GM19455 (cell line): Measurements from ENCODE around the gene P4HA2.

Experiments
- ATAC-seq: cut with Tn5 transposase; IDR thresholded peaks from one replicate; pipeline ENCODE4 v1.9.1; 2021; ENCODE audit not compliant: unreplicated experiment

Gene P4HA2

DNA sequence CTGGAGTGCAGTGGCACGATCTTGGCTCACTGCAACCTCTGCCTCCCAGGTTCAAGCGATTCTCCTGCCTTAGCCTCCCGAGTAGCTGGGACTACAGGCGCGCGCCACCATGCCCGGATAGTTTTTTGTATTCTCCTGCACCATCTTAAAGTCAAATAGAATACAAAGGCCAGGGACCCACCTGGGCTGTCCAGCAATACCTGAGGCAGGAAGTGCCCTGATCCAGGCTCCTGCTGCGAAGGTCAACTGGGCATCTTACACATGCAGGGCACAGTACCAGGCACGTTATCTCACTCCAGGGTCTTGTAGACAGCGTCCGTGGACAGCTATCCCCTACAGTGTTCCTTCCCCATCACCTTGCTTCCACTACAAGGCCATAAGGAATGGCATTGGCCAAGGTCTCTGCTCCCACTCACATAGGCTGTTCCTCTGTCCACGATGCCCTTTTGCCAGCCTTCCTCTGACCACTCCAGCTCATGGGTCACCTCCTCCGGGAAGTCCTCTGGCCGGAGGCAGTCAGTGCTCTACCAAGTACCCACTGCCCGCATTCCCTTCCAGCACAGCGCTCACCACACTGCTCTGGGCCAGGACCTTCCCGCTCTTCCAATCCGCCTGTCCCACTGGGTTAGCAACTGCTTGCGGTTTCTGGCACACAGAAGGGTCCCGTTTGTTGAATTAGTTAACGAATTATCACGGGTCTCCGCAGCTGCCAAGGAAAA is 978 bp downstream of the P4HA2 start:
- ATAC-seq, result no peak

DNA sequence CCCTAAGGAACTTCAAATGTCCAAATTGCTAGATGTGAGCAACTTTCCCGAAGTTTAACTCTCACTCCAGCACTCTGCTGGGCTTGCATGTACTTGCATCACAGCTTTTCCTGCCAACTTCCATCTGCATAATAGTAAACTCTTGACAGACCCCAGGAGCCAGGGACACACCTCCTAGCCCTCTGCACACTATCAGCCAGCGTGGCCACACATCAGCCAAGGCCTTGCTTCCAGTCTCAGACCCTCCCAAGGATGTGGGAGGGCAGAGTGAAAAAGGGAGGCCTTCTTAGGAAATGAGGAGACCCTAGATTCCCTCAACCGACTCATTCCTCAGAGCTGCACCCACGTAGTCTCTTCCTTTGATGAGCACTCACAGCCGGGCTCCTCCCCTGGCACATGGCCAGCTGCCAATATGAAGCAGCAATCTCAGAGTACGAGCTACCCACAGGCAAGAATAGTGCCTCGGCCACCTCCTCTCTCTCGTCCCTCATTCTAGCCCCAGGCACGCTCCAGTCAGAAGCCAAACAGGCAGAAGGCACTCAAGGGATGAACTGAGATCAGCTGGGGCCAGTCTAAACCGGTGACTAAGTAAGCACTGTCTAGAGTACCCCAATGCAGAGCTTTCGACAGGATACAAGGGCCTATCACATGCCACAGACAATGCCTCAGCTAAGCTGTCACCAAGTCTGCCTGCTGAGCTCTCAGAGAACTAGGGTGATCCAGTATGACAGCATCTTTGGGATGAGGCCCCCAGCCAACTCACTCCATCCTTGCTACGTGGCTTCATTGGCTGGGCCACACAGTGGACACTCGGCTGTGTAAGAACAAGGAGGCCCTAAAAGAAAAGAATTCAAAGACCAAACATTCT is 2.3 kb downstream of the P4HA2 start:
- no peak for ATAC-seq

DNA sequence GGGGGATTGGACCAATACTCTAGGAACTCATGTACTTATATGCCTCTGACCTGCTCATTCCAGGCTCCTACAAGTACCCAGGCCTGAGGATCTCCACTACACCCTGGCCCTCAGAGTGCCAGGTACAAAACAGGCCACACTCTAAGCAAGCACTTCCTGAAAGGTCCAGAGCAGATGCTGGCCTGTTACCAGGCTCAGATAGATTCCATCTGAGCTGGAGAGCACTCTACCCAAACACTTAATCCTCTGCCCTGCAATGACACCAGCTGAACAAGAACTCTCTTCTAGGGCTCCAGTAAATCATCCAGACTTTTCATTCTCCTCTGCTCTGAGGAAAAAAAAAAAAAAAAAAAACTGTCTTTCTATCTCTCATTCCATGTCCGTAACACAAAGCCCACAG is 2.9 kb downstream of the P4HA2 start:
- ATAC-seq, result no peak

DNA sequence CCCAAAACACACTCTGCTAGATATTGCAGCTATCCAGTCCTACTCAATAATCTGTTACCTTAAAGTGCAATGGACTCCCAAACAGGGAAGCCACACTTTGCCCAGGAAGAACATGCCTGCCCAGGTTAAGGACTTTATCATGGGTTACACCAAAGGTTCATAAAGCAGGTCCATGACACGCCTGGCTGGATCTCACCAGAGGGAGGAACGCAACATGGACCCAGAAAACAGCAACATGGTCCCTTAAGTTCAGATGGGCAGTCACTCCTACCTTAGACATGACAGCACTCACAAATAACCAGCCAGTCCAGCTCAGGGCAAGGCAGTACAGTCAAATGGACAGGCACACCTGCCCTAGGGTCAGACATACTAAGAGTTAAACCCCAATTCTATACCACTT is 3.8 kb downstream of the P4HA2 start:
- no peak for ATAC-seq

DNA sequence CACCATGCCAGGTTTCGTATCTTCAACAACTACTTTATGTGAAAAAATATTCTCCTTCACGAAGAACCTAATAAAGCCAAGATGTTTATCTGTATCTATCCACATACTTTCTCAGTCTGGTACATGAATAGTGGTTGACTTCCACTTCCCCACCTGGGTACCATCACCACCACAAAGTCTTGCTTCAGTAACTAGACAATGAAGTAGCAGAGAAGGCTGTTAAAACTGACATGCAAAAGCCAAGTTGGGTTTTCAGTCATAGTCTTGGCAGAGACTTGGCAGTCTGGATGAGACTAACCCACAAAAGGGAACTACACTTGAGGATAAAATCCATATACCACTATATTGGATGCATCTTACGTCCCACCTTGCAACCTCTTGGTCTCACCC is 5.0 kb downstream of the P4HA2 start:
- no peak for ATAC-seq

DNA sequence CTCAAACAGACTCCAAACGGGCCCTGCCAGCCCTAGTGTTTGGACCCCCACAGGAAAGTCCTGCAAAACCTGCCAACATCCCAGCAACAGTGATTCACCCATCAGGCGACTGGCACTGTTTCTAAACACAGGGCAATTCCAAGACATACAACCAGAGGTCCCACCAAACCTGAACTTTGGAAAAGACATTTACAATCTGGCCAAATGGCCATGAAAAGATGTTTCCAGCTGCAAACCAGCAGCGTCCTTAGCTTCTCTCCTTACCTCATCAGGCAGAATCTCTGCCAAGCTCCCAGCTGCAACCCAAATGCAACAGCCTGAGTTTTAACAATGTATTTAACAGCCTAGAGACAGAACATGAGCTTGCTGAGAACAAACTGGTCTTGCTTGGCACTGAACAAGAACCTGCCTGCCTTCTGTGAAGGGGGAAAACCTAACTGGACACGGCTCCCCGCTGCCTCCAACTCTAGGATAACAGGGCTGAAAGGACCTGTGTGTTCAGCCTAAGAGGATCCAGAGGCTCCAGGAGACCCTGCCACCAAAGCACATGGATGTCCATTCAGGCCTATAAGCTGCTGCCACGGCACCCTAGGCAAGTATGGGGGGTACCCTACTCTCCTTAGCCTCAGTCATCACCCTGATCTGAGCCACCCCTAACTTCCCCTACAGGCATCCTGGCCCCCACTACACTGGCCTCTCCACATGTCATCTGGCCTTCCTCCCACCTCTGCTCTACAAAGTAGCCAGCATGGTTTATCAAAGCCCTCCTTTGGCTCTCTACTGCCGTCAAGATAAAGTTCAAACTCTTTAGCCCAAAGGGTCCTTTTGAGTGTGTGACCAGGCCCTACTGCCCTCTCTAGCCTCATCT is 5.6 kb downstream of the P4HA2 start:
- ATAC-seq, result no peak

DNA sequence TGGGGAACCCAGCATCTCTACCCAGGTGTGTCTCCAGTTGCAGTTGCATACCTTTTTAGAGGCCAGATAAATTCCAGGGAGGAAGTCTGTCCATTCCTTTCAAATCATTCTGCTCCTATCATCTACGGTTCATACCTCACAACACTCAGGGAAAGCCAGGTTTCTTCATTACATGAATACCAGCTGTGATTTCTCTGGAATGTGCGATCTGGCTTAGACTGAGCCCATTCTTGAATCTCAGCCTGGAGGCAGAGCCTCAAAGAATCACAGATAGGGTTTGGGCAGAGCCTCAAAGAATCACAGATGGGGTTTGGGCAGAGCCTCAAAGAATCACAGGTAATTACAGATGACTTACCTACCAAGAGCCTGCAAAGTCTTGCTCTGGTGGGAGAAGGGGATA is 7.2 kb downstream of the P4HA2 start:
- no peak for ATAC-seq

DNA sequence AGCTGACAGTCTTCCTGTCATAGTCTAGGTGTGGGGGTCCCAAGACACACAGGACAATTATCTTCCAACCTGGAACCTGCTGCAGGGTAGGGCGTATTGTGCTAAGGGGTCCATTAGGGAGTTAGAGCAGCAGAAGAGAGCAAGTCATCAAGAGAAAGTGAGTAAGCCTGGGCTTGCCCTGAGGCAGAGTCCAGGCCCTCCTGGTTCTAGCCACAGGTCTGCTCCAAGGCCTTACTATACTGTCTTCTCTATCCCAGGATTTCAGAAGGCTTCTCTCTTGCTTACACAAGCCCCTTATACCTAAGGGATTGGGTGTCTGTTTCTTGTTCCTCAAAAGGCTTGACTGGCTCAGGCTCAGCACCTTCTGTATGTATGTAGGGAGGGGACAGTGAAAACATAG is 7.7 kb downstream of the P4HA2 start:
- ATAC-seq, result no peak

DNA sequence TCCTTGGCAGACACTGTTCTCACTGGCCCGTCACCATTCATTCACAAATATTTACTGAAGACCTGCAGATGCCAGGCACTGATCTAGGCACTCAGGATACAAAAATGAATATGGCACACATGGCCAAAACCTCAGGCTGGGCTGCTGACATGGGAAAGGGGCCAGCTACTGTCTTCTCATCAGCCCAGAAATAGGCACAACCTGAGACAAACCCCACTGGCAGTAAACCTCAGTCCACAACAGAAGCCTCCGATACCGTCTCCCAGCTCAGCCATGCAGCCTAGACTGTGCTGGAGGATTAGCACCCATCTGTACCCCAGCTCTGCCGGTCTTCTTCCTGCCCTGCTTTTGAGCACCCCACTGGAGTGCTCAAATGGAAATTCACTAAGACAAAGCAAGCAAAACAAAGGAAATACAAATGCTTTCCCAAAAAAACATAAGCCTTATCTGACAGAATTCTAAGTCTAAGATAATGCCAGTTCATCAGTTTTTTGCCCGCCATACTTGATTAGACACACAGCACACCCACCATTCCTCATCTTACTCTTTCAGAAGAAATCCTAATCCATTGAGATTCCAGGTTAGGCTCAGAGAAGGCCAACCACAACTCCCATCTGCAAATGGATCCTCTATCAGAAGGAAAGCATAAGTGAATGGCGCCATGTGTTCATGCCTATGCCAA is 8.2 kb downstream of the P4HA2 start:
- ATAC-seq, result no peak

DNA sequence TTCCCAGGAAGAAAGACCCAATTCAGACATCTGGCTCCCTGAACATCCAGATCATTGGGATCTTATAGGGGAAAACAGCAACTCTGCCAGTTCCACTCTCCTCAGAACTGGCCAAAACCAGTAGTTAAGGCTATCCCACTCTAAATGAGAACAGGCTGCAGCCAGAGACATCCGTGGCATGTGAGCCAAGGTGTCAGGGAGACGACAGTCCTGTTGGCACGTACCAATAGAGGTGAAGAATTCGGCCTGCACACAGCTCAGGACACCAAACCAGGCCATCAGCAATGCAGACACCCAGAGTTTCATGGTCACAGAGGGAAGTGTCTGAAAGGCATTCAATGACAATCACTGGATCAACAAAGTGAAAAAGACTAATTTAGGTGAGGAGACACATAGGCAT is 9.3 kb downstream of the P4HA2 start:
- ATAC-seq, result no peak

DNA sequence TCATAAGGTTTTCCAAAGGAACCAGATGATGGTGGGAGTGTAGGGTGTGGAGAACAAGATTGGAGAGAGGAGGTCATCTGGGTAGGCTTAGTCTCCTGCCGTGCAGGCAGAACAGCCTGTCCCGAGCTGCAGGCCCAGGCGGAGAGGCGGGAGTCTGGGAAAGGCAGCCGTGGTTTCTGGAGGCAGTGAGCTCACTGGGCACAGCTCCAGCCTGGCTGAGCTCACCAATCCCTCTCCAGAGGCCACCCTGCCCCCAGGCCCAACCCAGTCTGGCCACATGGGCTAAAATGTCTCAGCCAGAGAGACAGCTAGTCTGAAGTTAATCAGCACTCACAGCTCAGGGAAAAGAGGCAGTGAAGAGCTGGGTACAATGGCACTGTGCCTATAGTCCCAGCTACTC is 12.3 kb downstream of the P4HA2 start:
- ATAC-seq, result no peak

DNA sequence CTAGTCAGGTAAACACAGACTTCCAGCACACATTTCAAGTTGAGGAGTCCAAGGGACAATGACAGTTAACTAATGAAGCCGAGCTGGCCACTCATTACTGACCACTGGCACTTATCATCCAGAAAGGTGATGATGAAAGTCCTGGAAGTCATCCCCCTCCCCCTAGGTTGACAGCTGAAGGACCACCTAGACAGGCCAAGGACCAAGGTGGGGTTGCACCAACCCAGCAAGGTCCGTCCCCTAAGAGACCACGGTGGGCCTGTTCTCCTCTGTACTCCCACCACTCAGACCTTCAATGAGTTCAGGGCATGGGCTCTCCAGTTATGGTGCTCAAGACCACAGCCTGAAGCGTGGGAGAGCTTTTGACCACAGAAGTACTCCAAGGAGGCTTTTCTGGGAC is 13.2 kb downstream of the P4HA2 start:
- no peak for ATAC-seq

DNA sequence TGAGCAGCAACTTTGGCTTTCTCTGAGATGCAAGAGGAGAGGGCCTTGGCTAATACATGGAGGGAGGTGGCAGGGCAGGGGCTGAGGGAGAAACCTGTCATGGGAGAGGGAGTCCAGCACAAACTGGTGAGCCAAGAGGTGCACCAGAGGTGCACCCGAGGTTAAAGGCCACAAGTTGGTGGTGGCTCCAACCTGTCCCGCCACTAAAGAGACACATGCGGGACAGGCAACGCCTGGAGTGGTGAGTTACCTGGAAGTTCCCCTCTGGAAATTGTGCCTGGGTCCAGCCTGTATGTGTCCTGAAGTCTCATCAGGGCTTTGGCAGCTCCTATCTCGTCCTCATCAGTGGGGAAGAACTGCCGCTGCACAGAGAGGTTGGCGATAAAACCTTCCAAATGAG is 14.0 kb downstream of the P4HA2 start:
- no peak for ATAC-seq

DNA sequence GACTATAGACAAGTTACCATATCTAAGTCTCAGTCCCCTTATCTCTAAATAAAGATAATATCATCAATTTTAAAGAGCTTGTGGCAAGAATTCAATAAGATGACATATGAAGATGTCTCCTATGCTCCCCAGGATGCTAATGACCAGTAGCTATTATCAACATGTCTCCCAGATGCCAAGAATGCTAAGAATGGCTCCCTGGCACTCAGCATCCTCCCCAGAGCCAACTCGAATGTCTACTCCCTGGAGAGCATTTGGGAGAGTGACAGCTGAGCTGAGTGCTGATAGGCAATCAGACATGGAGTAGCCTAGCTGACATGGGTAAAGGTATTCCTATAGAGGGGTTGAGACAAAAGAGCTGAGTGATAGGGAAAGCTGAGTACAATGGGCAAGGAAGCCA is 15.9 kb downstream of the P4HA2 start:
- no peak for ATAC-seq

DNA sequence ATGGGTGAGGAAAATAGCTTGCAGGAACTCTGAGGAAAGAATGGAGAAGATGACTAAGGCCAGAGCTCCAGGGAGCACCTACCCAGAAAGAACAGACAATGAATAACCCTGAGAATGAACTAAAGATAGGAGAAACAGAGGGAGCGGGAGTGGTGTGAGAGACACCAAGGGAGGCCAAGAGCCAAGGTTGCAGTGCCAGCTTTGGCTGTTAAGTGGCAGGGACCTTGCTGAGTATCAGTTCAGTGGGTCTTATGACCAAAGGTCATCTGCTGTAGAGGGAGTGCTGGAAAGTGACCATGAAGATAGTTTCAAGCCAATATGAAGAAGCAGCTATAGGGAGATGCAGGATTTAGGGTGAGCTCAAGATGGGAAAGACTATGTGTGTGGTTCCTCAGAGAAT is 16.7 kb downstream of the P4HA2 start:
- no peak for ATAC-seq

DNA sequence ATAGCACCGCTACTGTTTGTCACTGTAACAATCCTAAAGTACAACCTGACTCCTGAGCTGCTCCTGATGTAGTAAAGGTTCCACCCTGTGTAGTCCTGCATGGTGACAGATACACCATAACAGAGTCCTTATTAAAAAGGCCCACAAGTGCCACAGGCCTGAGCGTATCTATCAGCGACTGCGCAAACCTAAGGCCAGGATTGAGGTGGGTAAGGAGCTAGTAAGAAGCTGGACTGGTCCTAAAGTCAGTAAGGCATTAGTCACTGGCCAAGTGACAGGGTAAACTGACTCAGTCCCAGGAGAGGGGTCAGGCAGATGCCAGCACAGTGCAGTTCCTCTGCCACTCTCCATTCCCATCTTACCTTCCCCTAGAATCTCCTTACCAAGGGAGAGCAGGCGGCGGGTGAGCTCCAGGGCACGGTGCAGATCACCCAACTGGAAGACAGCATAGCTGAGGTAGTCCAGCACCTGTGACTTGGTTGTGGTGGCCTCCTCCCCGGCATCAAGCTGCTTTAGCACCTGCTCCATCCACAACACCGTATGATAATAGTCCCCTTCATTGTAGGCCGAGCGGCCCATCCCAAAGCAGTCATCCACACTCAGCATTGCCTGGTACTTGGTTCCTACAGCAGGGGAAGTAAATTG is 17.6 kb downstream of the P4HA2 start:
- ATAC-seq, result no peak

DNA sequence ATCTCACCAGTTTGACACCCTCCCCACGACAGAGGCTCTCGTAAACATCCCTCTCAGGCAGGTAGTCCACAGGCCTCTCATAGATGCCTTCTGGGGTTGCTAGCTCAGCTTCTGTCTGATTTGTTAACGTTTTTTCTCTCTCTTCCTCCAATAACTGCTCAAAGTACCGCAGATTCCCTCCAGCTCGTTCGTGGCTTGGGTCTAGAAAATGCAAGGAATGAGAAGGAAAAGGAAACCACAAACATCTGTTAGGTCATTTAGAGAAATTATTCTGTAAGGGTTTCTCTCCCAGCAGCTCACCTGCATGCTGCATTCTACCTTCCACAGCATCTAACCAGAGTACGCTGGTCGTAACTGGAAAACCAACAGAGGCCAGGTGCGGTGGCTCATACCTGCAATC is 18.5 kb downstream of the P4HA2 start:
- no peak for ATAC-seq

DNA sequence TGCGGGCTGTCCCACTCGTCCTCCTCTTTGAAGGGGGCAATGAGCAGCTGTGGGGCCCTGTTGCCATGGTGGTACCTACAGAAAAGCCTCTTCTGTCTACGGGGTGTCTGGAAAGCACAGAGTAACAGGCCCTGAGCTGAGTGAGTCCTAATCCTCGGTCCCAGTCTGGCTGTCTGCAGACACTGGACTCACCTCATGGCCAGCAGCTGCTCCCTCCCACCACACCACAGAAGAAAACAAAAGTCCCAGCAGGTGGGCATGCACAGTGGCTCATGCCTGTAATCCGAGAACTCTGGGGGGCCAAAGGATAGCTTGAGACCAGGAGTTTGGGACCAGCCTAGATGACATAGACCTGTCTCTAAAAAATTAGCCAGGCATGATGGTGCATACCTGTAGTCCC is 19.9 kb downstream of the P4HA2 start:
- no peak for ATAC-seq

DNA sequence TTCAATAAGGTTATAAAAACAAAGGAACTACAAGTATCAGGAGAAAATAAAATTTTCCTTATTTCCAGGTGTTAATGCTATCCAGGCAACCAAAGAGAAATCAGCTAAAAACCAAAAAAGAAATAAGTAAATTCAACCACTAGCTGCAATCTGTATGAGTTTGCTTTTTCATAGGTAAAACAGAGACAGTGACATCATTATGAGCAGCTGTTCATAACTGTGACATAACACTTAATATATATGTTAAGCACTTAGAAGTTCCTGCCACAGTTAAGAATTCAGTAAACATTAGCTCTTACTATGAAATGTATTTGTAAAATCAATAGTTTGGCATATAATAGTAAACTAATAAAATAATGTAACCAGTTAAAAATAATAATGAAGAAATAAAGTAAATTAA is 20.9 kb downstream of the P4HA2 start:
- ATAC-seq, result no peak

DNA sequence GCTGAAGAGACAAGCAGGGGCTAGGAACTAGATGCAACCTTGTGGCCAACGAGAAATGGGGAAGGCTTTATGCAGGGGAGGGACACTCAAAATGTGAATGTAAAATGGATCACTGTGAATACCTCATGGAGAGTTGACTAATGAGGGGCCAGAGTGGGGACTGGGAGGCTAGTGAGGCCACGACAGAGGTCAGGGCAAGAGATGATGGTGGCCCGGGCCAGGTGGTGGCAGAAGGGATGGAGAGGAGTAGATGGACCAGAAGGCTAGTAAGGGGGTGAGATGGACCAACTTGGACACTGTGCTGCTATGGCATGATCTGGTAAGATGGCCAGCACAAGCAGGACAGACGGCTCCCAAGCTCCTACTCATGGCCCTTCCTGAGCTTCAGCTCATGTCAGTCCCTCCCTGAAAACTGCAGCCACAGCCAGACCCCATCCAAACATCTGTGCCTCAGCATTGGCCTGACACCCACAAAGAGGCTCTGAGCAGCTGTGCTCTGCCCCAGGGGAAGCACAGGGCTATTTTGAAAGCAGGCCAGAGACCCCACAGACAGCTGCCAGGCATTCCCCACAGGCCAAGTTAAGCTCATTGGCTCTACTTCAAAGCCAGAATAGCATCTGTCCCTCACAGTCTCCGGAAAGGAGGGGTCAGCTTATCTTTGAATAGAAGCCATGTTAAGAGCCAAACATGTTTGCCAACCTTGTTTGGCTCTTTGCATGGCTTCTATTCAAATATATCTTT is 22.1 kb downstream of the P4HA2 start:
- ATAC-seq, result no peak
